Panc1 (cell line): ENCODE data around the gene CPLANE2. TPM values are rescaled to one million over a fixed set of nuclear protein-coding genes. Genes with fewer than 3 reads are reported as not detected.

Experiments
- ATAC-seq: fragments of 200-7000 bp; cut with Tn5 transposase; 2 replicates; pipeline ENCODE4 v1.9.1; 2020; ENCODE audit warnings: mild to moderate bottlenecking, moderate library complexity
- BruUV-seq: library from RNA; stranded (reverse); fragments of 400-500 nt; replicated peaks from 2 replicates; lab custom pipeline; 2021; lab: Mats Ljungman, UMichigan
- CTCF ChIA-PET: fragments of 300-600 bp; sonication (Branson Sonifier 250); formaldehyde crosslinking; loops from one replicate; lab custom pipeline; 2022; ENCODE audit warnings: antibody characterized with exemption; lab: Charles Lee
- POLR2A ChIA-PET: fragments of 300-600 bp; sonication (Branson Sonifier 250); formaldehyde crosslinking; loops from one replicate; lab custom pipeline; 2022; ENCODE audit warnings: antibody characterized with exemption; lab: Charles Lee
- DNase-seq: peaks from one replicate; pipeline ENCODE4 v3.0.0-alpha.2; 2010; ENCODE audit warnings: low read depth, low spot score
- H3K27ac ChIP-seq: 2 replicates; pipeline ENCODE4 v1.5.1; 2011; ENCODE audit warnings: mild to moderate bottlenecking, low read length, inconsistent platforms
- H3K27me3 ChIP-seq: fragments of 200-500 bp; sonication (Bioruptor generic); 2 replicates; pipeline ENCODE4 v1.6.0; 2014; ENCODE audit warnings: low read length, inconsistent platforms; ENCODE audit not compliant: control insufficient read depth, insufficient read depth
- H3K36me3 ChIP-seq: fragments of 200-500 bp; sonication (Bioruptor generic); 2 replicates; pipeline ENCODE4 v1.5.1; 2014; ENCODE audit warnings: inconsistent platforms, mild to moderate bottlenecking, low read length, moderate library complexity; ENCODE audit not compliant: control insufficient read depth, insufficient read depth
- H3K4me1 ChIP-seq: 2 replicates; pipeline ENCODE4 v1.5.1; 2011; ENCODE audit warnings: inconsistent platforms, mild to moderate bottlenecking, low read length, moderate library complexity; ENCODE audit not compliant: control insufficient read depth, insufficient read depth
- H3K4me3 ChIP-seq, 2 experiments: 2 replicates each; pipeline ENCODE4 v1.5.1; 2011 to 2012; ENCODE audit warnings: low read depth in 2 of 2, low read length in 2 of 2, mild to moderate bottlenecking in 2 of 2, inconsistent platforms in 1 of 2, moderate library complexity in 1 of 2
- H3K9me3 ChIP-seq: fragments of 200-500 bp; sonication (Bioruptor generic); 2 replicates; pipeline ENCODE4 v1.5.1; 2014; ENCODE audit warnings: low read depth, mild to moderate bottlenecking, inconsistent platforms, low read length, moderate library complexity; ENCODE audit not compliant: control insufficient read depth, insufficient read depth
- CTCF ChIP-seq: fragments of 450-650 bp; IDR thresholded peaks from 2 replicates; pipeline ENCODE4 v1.5.1; 2017; ENCODE audit warnings: mild to moderate bottlenecking
- POLR2AphosphoS5 ChIP-seq: IDR thresholded peaks from 2 replicates; pipeline ENCODE4 v1.6.1; 2012; ENCODE audit warnings: mild to moderate bottlenecking, low read depth, low read length, moderate library complexity
- REST ChIP-seq, 2 experiments: IDR thresholded peaks; 2 replicates each; pipeline ENCODE4 v1.6.1; 2011 to 2012; ENCODE audit warnings: low read depth in 2 of 2, control low read depth in 1 of 2, low read length in 1 of 2, mild to moderate bottlenecking in 1 of 2, moderate library complexity in 1 of 2; ENCODE audit not compliant: insufficient read depth in 1 of 2
- SIN3A ChIP-seq: IDR thresholded peaks from 2 replicates; pipeline ENCODE4 v1.6.1; 2012; ENCODE audit warnings: low read depth, mild to moderate bottlenecking, low read length, moderate library complexity, borderline replicate concordance; ENCODE audit not compliant: insufficient read depth
- TCF7L2 ChIP-seq: IDR thresholded peaks from 2 replicates; pipeline ENCODE4 v1.6.1; 2011; ENCODE audit warnings: mild to moderate bottlenecking, low read depth, low read length, inconsistent platforms
- in situ Hi-C: cut with HindIII; loops from 2 replicates; pipeline ENCODE4 v1.10.0; 2016; ENCODE audit warnings: low sequenced_read_pairs, low pct_unique_long_range_greater_than_20kb
- intact Hi-C: fragments of 100-400 bp; cut with micrococcal nuclease; formaldehyde crosslinking; loops from one replicate; pipeline ENCODE4 v1.10.0; 2022; ENCODE audit not compliant: unreplicated experiment
- total RNA-seq: library from RNA; stranded (reverse); gene quantifications from one replicate; pipeline ENCODE4 v1.2.1, GENCODE V29; 2021; ENCODE audit not compliant: unreplicated experiment

The CPLANE2 gene
- total RNA-seq, 1 experiment from 2014 or later: 17.8 TPM

GRCh38 chr1:16235347-16235746 lies 1.6 kb downstream of the CPLANE2 start:
- H3K36me3 ChIP-seq: no peaks in the 10 kb centered on the region
- H3K4me3 ChIP-seq: no peak overlapping the region
- intact Hi-C loops: no loop called here
- ATAC-seq (no peak), DNase-seq (no peak)
- POLR2A ChIA-PET: interaction anchor here (0.6 kb wide), 2 partner anchors 95 to 130 kb away, joined by 4 to 7 read pairs; no protein-coding TSS in a partner anchor
- TF ChIP-seq TCF7L2: no peak
- no peak for TF ChIP-seq CTCF
- TF ChIP-seq SIN3A: no peak
- TF ChIP-seq REST (IDR thresholded peaks at IDR 0.05; ENCODE audit: insufficient read depth in 1 of 2, low read depth in 2 of 2, low read length in 1 of 2): no peak
- TF ChIP-seq POLR2AphosphoS5: no peak
- no peaks in the 10 kb centered on the region for H3K27me3 ChIP-seq
- H3K9me3 ChIP-seq: no peaks in the 10 kb centered on the region
- in situ Hi-C loops: no loop called here
- CTCF ChIA-PET: interaction anchor here (0.5 kb wide), 1 partner anchor 73 kb away, joined by 12 read pairs; no protein-coding TSS in a partner anchor
- H3K4me1 ChIP-seq: peaks cover 13% of the 10 kb centered on the region
- no TSS peak for BruUV-seq
- no peak overlapping the region for H3K27ac ChIP-seq

- DNase-seq (no peak), ATAC-seq (no peak)
- CTCF ChIA-PET: interaction anchor here (0.5 kb wide), 1 partner anchor 113 kb away, joined by 8 read pairs; no protein-coding TSS in a partner anchor
- in situ Hi-C loops: no loop called here
- Histone ChIP-seq H3K4me1 (peaks cover 13% of the 10 kb centered on the region), H3K4me3 (no peak overlapping the region), H3K9me3 (no peaks in the 10 kb centered on the region), H3K27ac (no peak overlapping the region), H3K36me3 (no peaks in the 10 kb centered on the region), H3K27me3 (no peaks in the 10 kb centered on the region)
- intact Hi-C loops: no loop called here
- TF ChIP-seq CTCF (no peak), TCF7L2 (no peak), SIN3A (no peak), POLR2AphosphoS5 (no peak), REST (IDR thresholded peaks at IDR 0.05; ENCODE audit: insufficient read depth in 1 of 2, low read depth in 2 of 2, low read length in 1 of 2) (no peak)
- no TSS peak for BruUV-seq
- POLR2A ChIA-PET: no interaction called here
Observed at GRCh38 chr1:16233431-16233830, 3.6 kb downstream of the CPLANE2 start.
